PFSK-1 (cell line): ENCODE measurements around the gene DNASE1L2.

Source experiments
- FOXP2 ChIP-seq: optimal IDR thresholded peaks from 2 replicates; pipeline ENCODE3; 2011; ENCODE audit warnings: borderline replicate concordance, control low read depth, inconsistent platforms; ENCODE audit not compliant: insufficient read depth; ENCODE audit errors: extremely low read length, extremely low read depth
- POLR2AphosphoS5 ChIP-seq: IDR thresholded peaks from 2 replicates; pipeline ENCODE4 v1.6.1; 2012; ENCODE audit warnings: low read depth, mild to moderate bottlenecking, control low read depth, low read length, moderate library complexity
- REST ChIP-seq, 2 experiments: IDR thresholded peaks; 2 replicates each; pipeline versions ENCODE4 v1.6.1 to v1.8.0; 2011 to 2012; ENCODE audit warnings: low read depth in 2 of 2, low read length in 2 of 2, control low read depth in 1 of 2, inconsistent platforms in 1 of 2, mild to moderate bottlenecking in 1 of 2, moderate library complexity in 1 of 2; ENCODE audit not compliant: insufficient read depth in 1 of 2
- SIN3A ChIP-seq: IDR thresholded peaks from 2 replicates; pipeline ENCODE4 v1.6.1; 2012; ENCODE audit warnings: mild to moderate bottlenecking, low read length, moderate library complexity, borderline replicate concordance; ENCODE audit not compliant: insufficient read depth
- TAF1 ChIP-seq: IDR thresholded peaks from 2 replicates; pipeline ENCODE4 v1.6.1; 2012; ENCODE audit warnings: low read length, control low read depth, borderline replicate concordance; ENCODE audit not compliant: insufficient read depth

DNA sequence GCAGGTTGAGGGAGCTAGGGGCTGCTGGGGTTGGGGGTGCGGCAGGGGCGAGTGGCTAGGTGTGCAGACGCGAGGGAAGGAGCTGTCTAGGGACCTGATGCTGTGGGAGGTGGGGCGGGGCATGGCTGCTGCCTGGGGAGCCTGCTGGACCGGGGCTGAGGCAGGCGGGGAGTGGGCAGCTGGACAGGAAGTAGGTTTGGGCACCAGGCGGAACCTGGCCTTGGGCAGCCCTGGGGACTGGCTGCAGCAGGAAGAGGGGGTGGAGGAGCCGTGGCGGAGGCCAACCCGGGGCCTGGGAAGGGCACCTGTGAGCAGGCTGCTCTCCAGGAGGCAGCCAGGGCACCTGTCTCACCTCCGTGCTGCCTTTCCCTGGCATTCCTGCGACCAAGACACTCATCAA is 5.9 kb upstream of the DNASE1L2 start:
- TF ChIP-seq POLR2AphosphoS5, result no peak
- no peak for TF ChIP-seq SIN3A
- no peak for TF ChIP-seq TAF1
- no peak for TF ChIP-seq REST (IDR thresholded peaks at IDR 0.05; ENCODE audit: insufficient read depth in 1 of 2, low read depth in 2 of 2, low read length in 2 of 2)
- no peak for TF ChIP-seq FOXP2
